Thyroid gland (tissue), 4 donors: ENCODE data around the gene ITGA11. TPM values are rescaled to one million over a fixed set of nuclear protein-coding genes. Genes with fewer than 3 reads are reported as not detected.

Experiments
- DNase-seq, 2 donors: peaks; one replicate each; pipeline ENCODE4 v3.0.0-alpha.2; 2019
- H3K27ac ChIP-seq, 3 donors: fragments of 200-600 bp; sonication (generic); 1 replicate in 2 of 3; 2 replicates in 1 of 3; pipeline ENCODE4 v1.5.1; 2016 to 2019; ENCODE audit warnings: mild to moderate bottlenecking in 1 of 3, moderate library complexity in 1 of 3
- H3K27me3 ChIP-seq: fragments of 200-600 bp; sonication (generic); one replicate; pipeline ENCODE4 v1.5.1; 2019
- H3K36me3 ChIP-seq, 2 donors: fragments of 200-600 bp; sonication (generic); one replicate each; pipeline ENCODE4 v1.5.1; 2016 to 2019
- H3K4me1 ChIP-seq, 2 donors: fragments of 200-600 bp; sonication (generic); one replicate each; pipeline ENCODE4 v1.5.1; 2017 to 2019
- H3K4me3 ChIP-seq, 3 donors: fragments of 200-600 bp; sonication (generic); replicated peaks in 1 of 3; 1 replicate in 2 of 3; 2 replicates in 1 of 3; pipeline ENCODE4 v1.5.1; 2016; ENCODE audit warnings: mild to moderate bottlenecking in 1 of 3
- H3K9me3 ChIP-seq: fragments of 200-600 bp; sonication (generic); one replicate; pipeline ENCODE4 v1.5.1; 2017
- CTCF ChIP-seq, 6 experiments: fragments of 200-600 bp in 3 of 6; fragments of 450-650 bp in 3 of 6; sonication (generic) in 3 of 6; IDR thresholded peaks; one replicate each; pipeline ENCODE4 v1.5.1; 2016 to 2019; ENCODE audit warnings: antibody characterized with exemption in 6 of 6, mild to moderate bottlenecking in 2 of 6, inconsistent platforms in 1 of 6, moderate library complexity in 1 of 6
- POLR2A ChIP-seq, 2 donors: fragments of 450-650 bp; IDR thresholded peaks; one replicate each; pipeline ENCODE4 v1.6.1; 2017; ENCODE audit warnings: antibody characterized with exemption in 2 of 2, mild to moderate bottlenecking in 2 of 2, moderate library complexity in 1 of 2
- WGBS, 2 donors: methylation state at CpG; one replicate each; pipeline ENCODE4 v1.1.5; 2017; 5-methylcytosine and 5-hydroxymethylcytosine counted together
- intact Hi-C: fragments of 100-400 bp; cut with DNase I; formaldehyde crosslinking; loops from one replicate; pipeline ENCODE4 v1.15.1; 2023
- total RNA-seq, 4 donors: library from RNA; depleted of rRNA; stranded (reverse); fragments of >200 nt; gene quantifications; one replicate each; pipeline ENCODE4 v1.2.3, GENCODE V29; 2016

Gene ITGA11
- total RNA-seq, 4 donors from 2014 or later: 3.0 to 6.1 (median 4.3) TPM

GRCh38 chr15:68289057-68289456 is 142.9 kb downstream of the ITGA11 start:
- WGBS, 2 donors: 86 to 89% methylated on average over 2 of the region's 2 CpGs
- intact Hi-C loops: no loop called here
- no peak for DNase-seq
- H3K36me3 ChIP-seq: peaks cover 16 to 21% of the 10 kb centered on the region in 2 donors
- H3K9me3 ChIP-seq: no peaks in the 10 kb centered on the region
- H3K27me3 ChIP-seq: no peaks in the 10 kb centered on the region
- H3K4me3 ChIP-seq: no peak overlapping the region
- TF ChIP-seq POLR2A (IDR thresholded peaks at IDR 0.05) (no peak), CTCF (IDR thresholded peaks at IDR 0.05) (no peak)
- H3K27ac ChIP-seq: no peak overlapping the region
- peaks cover 6 to 7% of the 10 kb centered on the region in 2 donors for H3K4me1 ChIP-seq

- TF ChIP-seq CTCF (IDR thresholded peaks at IDR 0.05) (no peak), POLR2A (IDR thresholded peaks at IDR 0.05) (no peak)
- Histone ChIP-seq H3K4me3 (no peak overlapping the region), H3K27ac (no peak overlapping the region), H3K4me1 (peaks cover 16 to 24% of the 10 kb centered on the region in 2 donors), H3K9me3 (no peaks in the 10 kb centered on the region), H3K27me3 (no peaks in the 10 kb centered on the region), H3K36me3 (peaks cover 16 to 18% of the 10 kb centered on the region in 2 donors)
- no peak for DNase-seq
- intact Hi-C loops: no loop called here
- 86 to 89% methylated on average over 5 of the region's 5 CpGs for WGBS, 2 donors
These were observed 145.7 kb downstream of the ITGA11 start for GRCh38 chr15:68286256-68286655.

GRCh38 chr15:68285259-68285980 is 146.5 kb downstream of the ITGA11 start:
- intact Hi-C loops: no loop called here
- Histone ChIP-seq H3K27ac (no peak overlapping the region), H3K4me1 (peaks cover 25 to 30% of the 10 kb centered on the region in 2 donors), H3K27me3 (no peaks in the 10 kb centered on the region), H3K9me3 (no peaks in the 10 kb centered on the region), H3K36me3 (peaks cover 8 to 10% of the 10 kb centered on the region in 2 donors), H3K4me3 (no peak overlapping the region)
- 89 to 93% methylated on average over 5 of the region's 5 CpGs for WGBS, 2 donors
- no peak for TF ChIP-seq CTCF (IDR thresholded peaks at IDR 0.05)
- no peak for TF ChIP-seq POLR2A (IDR thresholded peaks at IDR 0.05)
- DNase-seq: no peak

GRCh38 chr15:68284616-68285258 is 147.2 kb downstream of the ITGA11 start:
- H3K4me1 ChIP-seq: peaks cover 31 to 37% of the 10 kb centered on the region in 2 donors
- H3K36me3 ChIP-seq: peaks cover under 1 to 3% of the 10 kb centered on the region in 2 donors
- intact Hi-C loops: no loop called here
- DNase-seq: no peak
- no peaks in the 10 kb centered on the region for H3K27me3 ChIP-seq
- H3K27ac ChIP-seq: no peak overlapping the region
- H3K4me3 ChIP-seq: no peak overlapping the region
- WGBS, 2 donors: 86 to 96% methylated on average over 7 of the region's 7 CpGs
- H3K9me3 ChIP-seq: no peaks in the 10 kb centered on the region
- no peak for TF ChIP-seq POLR2A (IDR thresholded peaks at IDR 0.05)
- TF ChIP-seq CTCF (IDR thresholded peaks at IDR 0.05): no peak

- no peak overlapping the region for H3K4me3 ChIP-seq
- no peaks in the 10 kb centered on the region for H3K27me3 ChIP-seq
- peaks cover 39 to 44% of the 10 kb centered on the region in 2 donors for H3K4me1 ChIP-seq
- intact Hi-C loops: no loop called here
- WGBS, 2 donors: 87 to 88% methylated on average over 2 of the region's 2 CpGs
- TF ChIP-seq POLR2A (IDR thresholded peaks at IDR 0.05) (no peak), CTCF (IDR thresholded peaks at IDR 0.05) (no peak)
- H3K27ac ChIP-seq: no peak overlapping the region
- no peaks in the 10 kb centered on the region for H3K36me3 ChIP-seq
- no peaks in the 10 kb centered on the region for H3K9me3 ChIP-seq
- DNase-seq: no peak
These were observed 148.6 kb downstream of the ITGA11 start for GRCh38 chr15:68283401-68283800.
